GM23338 (cell line): ENCODE results near the gene ARHGEF1. TPM values are rescaled to one million over a fixed set of nuclear protein-coding genes. Genes with fewer than 3 reads are reported as not detected.

ENCODE experiments used
- ATAC-seq: fragments of 200-7000 bp; cut with Tn5 transposase; 3 replicates; pipeline ENCODE4 v1.9.1; 2020
- DNase-seq: peaks from one replicate; pipeline ENCODE4 v3.0.0-alpha.2; 2015; ENCODE audit warnings: low spot score
- H2AFZ ChIP-seq: fragments of 200-600 bp; sonication (generic); 2 replicates; pipeline ENCODE4 v1.8.0; 2016; ENCODE audit warnings: antibody characterized with exemption, mild to moderate bottlenecking, moderate library complexity
- H3F3A ChIP-seq: fragments of 200-600 bp; sonication (generic); replicated peaks from 2 replicates; pipeline ENCODE4 v1.8.0; 2017; ENCODE audit warnings: antibody characterized with exemption, mixed run types, low read depth
- H3K27ac ChIP-seq: fragments of 200-600 bp; sonication (generic); 2 replicates; pipeline ENCODE4 v1.6.1; 2016; ENCODE audit warnings: low read depth
- H3K27me3 ChIP-seq: fragments of 200-600 bp; sonication (generic); 2 replicates; pipeline ENCODE4 v1.8.0; 2016; ENCODE audit warnings: mild to moderate bottlenecking, mixed run types, moderate library complexity; ENCODE audit not compliant: insufficient read depth
- H3K36me3 ChIP-seq: fragments of 200-600 bp; sonication (generic); 2 replicates; pipeline ENCODE4 v1.8.0; 2016; ENCODE audit warnings: mild to moderate bottlenecking; ENCODE audit not compliant: insufficient read depth
- H3K4me1 ChIP-seq: fragments of 200-600 bp; sonication (generic); 2 replicates; pipeline ENCODE4 v1.8.0; 2016; ENCODE audit warnings: mild to moderate bottlenecking, moderate library complexity; ENCODE audit not compliant: insufficient read depth
- H3K4me2 ChIP-seq: fragments of 200-600 bp; sonication (generic); 2 replicates; pipeline ENCODE4 v1.7.1; 2017; ENCODE audit warnings: mixed run types
- H3K4me3 ChIP-seq: fragments of 200-600 bp; sonication (generic); 2 replicates; pipeline ENCODE4 v1.6.1; 2016; ENCODE audit warnings: mixed run types
- H3K79me2 ChIP-seq: fragments of 200-600 bp; sonication (generic); replicated peaks from 2 replicates; pipeline ENCODE4 v1.8.0; 2017; ENCODE audit warnings: mild to moderate bottlenecking; ENCODE audit not compliant: insufficient read depth
- H3K9me2 ChIP-seq: fragments of 200-600 bp; sonication (generic); 2 replicates; pipeline ENCODE4 v1.8.0; 2017; ENCODE audit not compliant: insufficient read depth
- H4K20me1 ChIP-seq: fragments of 200-600 bp; sonication (generic); replicated peaks from 2 replicates; pipeline ENCODE4 v1.8.0; 2017; ENCODE audit warnings: mild to moderate bottlenecking; ENCODE audit not compliant: insufficient read depth
- H3K27ac Mint-ChIP-seq: 2 replicates; pipeline ENCODE4 v1.8.0; 2020; ENCODE audit warnings: inconsistent platforms, mild to moderate bottlenecking, moderate library complexity, mixed read lengths
- H3K27me3 Mint-ChIP-seq: 3 replicates; pipeline ENCODE4 v1.8.0; 2022; ENCODE audit warnings: low read depth, mild to moderate bottlenecking, moderate library complexity, mixed read lengths, inconsistent platforms; ENCODE audit not compliant: insufficient read depth, poor library complexity
- H3K36me3 Mint-ChIP-seq: 3 replicates; pipeline ENCODE4 v1.8.0; 2021; ENCODE audit warnings: low read depth, mild to moderate bottlenecking, inconsistent platforms, moderate library complexity, mixed read lengths
- H3K4me1 Mint-ChIP-seq: 3 replicates; pipeline ENCODE4 v1.8.0; 2020; ENCODE audit warnings: mild to moderate bottlenecking, inconsistent platforms, mixed read lengths
- H3K4me3 Mint-ChIP-seq: 3 replicates; pipeline ENCODE4 v1.8.0; 2021; ENCODE audit warnings: moderate library complexity, mild to moderate bottlenecking, inconsistent platforms, mixed read lengths
- H3K9me3 Mint-ChIP-seq: 3 replicates; pipeline ENCODE4 v1.8.0; 2020; ENCODE audit warnings: moderate library complexity, mild to moderate bottlenecking, inconsistent platforms, mixed read lengths
- CREB1 ChIP-seq: fragments of 250-450 bp; sonication (Bioruptor Pico); IDR thresholded peaks from 2 replicates; pipeline ENCODE4 v1.5.0; 2020; ENCODE audit warnings: low read depth, mild to moderate bottlenecking, moderate library complexity
- CTCF ChIP-seq, 2 experiments: fragments of 200-600 bp in 1 of 2; sonication (generic) in 1 of 2; conservative IDR thresholded peaks; 2 replicates each; pipeline versions ENCODE4 v1.5.1 to v1.6.1; 2016 to 2017; ENCODE audit warnings: antibody characterized with exemption in 2 of 2, low read depth in 2 of 2, mild to moderate bottlenecking in 2 of 2, moderate library complexity in 1 of 2
- ETS1 ChIP-seq: IDR thresholded peaks from 2 replicates; pipeline ENCODE4 v1.6.1; 2016; ENCODE audit warnings: antibody characterized with exemption
- EZH2 ChIP-seq: fragments of 200-600 bp; sonication (generic); IDR thresholded peaks from one replicate; pipeline ENCODE4 v1.8.0; 2017; ENCODE audit warnings: antibody characterized with exemption, mild to moderate bottlenecking, low read depth; ENCODE audit not compliant: unreplicated experiment
- EZH2phosphoT487 ChIP-seq: fragments of 200-600 bp; sonication (generic); IDR thresholded peaks from one replicate; pipeline ENCODE4 v1.8.1; 2018; ENCODE audit warnings: antibody characterized with exemption; ENCODE audit not compliant: unreplicated experiment
- JUNB ChIP-seq: IDR thresholded peaks from one replicate; pipeline ENCODE4 v1.6.1; 2016; ENCODE audit warnings: antibody characterized with exemption; ENCODE audit not compliant: unreplicated experiment
- NANOG ChIP-seq: IDR thresholded peaks from 2 replicates; pipeline ENCODE4 v1.6.1; 2016; ENCODE audit warnings: antibody characterized with exemption, borderline replicate concordance
- POLR2AphosphoS5 ChIP-seq: IDR thresholded peaks from 2 replicates; pipeline ENCODE4 v1.6.1; 2016; ENCODE audit warnings: antibody characterized with exemption, low read depth
- REST ChIP-seq: IDR thresholded peaks from one replicate; pipeline ENCODE4 v1.6.1; 2018; ENCODE audit warnings: antibody characterized with exemption; ENCODE audit not compliant: unreplicated experiment
- STAT1 ChIP-seq: IDR thresholded peaks from one replicate; pipeline ENCODE4 v1.6.1; 2016; ENCODE audit warnings: antibody characterized with exemption; ENCODE audit not compliant: unreplicated experiment
- ZNF114 ChIP-seq: fragments of 250-450 bp; sonication (Bioruptor Pico); IDR thresholded peaks from 2 replicates; pipeline ENCODE4 v1.5.0; 2020; ENCODE audit warnings: mild to moderate bottlenecking, moderate library complexity
- ZNF462 ChIP-seq: fragments of 250-450 bp; sonication (Bioruptor Pico); IDR thresholded peaks from 2 replicates; pipeline ENCODE4 v1.5.0; 2020; ENCODE audit warnings: mild to moderate bottlenecking, moderate library complexity
- polyA plus RNA-seq: library from polyadenylated mRNA; unstranded; fragments of >200 nt; fragmentation: Nextera tagmentation; extraction: Ambion mirVana; gene quantifications from 2 replicates; pipeline ENCODE4 v1.2.1, GENCODE V29; 2016
- total RNA-seq: library from RNA; depleted of rRNA; stranded (reverse); fragments of >200 nt; shearing (Covaris generic); gene quantifications from 2 replicates; pipeline ENCODE4 v1.2.3, GENCODE V29; 2014

ARHGEF1 gene
- total and polyA plus RNA-seq, 2 experiments from 2014 or later = 41.3 to 44.7 TPM

- peaks cover 5% of the 10 kb centered on the region; the same call in 2 of the 3 replicates for H3K36me3 Mint-ChIP-seq
- H3K4me3 ChIP-seq = no peak overlapping the region
- no peaks in the 10 kb centered on the region for H3K9me2 ChIP-seq
- ATAC-seq (no peak), DNase-seq (no peak)
- TF ChIP-seq EZH2 (no peak), CREB1 (no peak), NANOG (no peak), EZH2phosphoT487 (no peak), STAT1 (no peak), ETS1 (no peak), ZNF462 (no peak), CTCF (conservative IDR thresholded peaks at IDR 0.05; ENCODE audit: low read depth in 2 of 2) (no peak), ZNF114 (CRISPR knock-in tag) (no peak), REST (no peak), JUNB (no peak), POLR2AphosphoS5 (no peak)
- H3K79me2 ChIP-seq = no peaks in the 10 kb centered on the region
- H4K20me1 ChIP-seq = no peaks in the 10 kb centered on the region
- H3K27ac Mint-ChIP-seq = no peak overlapping the region
- H3K9me3 Mint-ChIP-seq = peaks cover 14% of the 10 kb centered on the region; the same call in 2 of the 3 replicates
- no peak overlapping the region for H3K4me2 ChIP-seq
- no peaks in the 10 kb centered on the region for H3K27me3 ChIP-seq
- H2AFZ ChIP-seq = no peak overlapping the region
- no peak overlapping the region for H3K27ac ChIP-seq
- H3K4me3 Mint-ChIP-seq = no peak overlapping the region
- peaks cover 18% of the 10 kb centered on the region for H3K27me3 Mint-ChIP-seq
- no peaks in the 10 kb centered on the region for H3K36me3 ChIP-seq
- no peaks in the 10 kb centered on the region for H3K4me1 ChIP-seq
- no peaks in the 10 kb centered on the region for H3F3A ChIP-seq
- H3K4me1 Mint-ChIP-seq = no peaks in the 10 kb centered on the region; the same call in 2 of the 3 replicates
These were observed 37.9 kb upstream of the ARHGEF1 start for GRCh38 chr19:41845051-41845590.
